Measurements from ENCODE around the gene C5orf52. TPM values are rescaled to one million over a fixed set of nuclear protein-coding genes. Genes with fewer than 3 reads are reported as not detected.
"Not testable (repeated sequence)": the region's sequence is repeated elsewhere in the genome, so short reads cannot be mapped to it uniquely, and the experiment has no call there.

Gene C5orf52
- total RNA-seq, 1 donor = not detected

- no peak for DNase-seq (ENCODE audit: low read depth in 2 of 3, low spot score in 2 of 3)
Observed at GRCh38 chr5:157719245-157719644, 47.9 kb downstream of the C5orf52 start.

- no peak for DNase-seq (ENCODE audit: low read depth in 2 of 3, low spot score in 2 of 3)
Observed at GRCh38 chr5:157721159-157721558, 49.8 kb downstream of the C5orf52 start.

- not testable (repeated sequence) for DNase-seq (ENCODE audit: low read depth in 2 of 3, low spot score in 2 of 3)
Observed at GRCh38 chr5:157722895-157723294, 51.6 kb downstream of the C5orf52 start.

GRCh38 chr5:157726607-157727006 is 55.3 kb downstream of the C5orf52 start:
- DNase-seq (ENCODE audit: low read depth in 2 of 3, low spot score in 2 of 3) = not testable (repeated sequence)

- not testable (repeated sequence) for DNase-seq (ENCODE audit: low read depth in 2 of 3, low spot score in 2 of 3)
Observed at GRCh38 chr5:157727858-157728257, 56.5 kb downstream of the C5orf52 start.

Other genes with a start within 250 kb of the C5orf52 start
- gene NIPAL4, start 211.3 kb upstream of the C5orf52 start, total RNA-seq = 0.81 TPM
- gene ADAM19, start 95.8 kb upstream of the C5orf52 start, total RNA-seq = 2.2 TPM
- under 0.01 TPM for gene SOX30, start 19.1 kb upstream of the C5orf52 start, total RNA-seq
- gene THG1L, start 59.9 kb downstream of the C5orf52 start, total RNA-seq = 29.1 TPM
- gene LSM11, start 72.2 kb downstream of the C5orf52 start, total RNA-seq = 2.4 TPM
- gene CLINT1, start 187.6 kb downstream of the C5orf52 start, total RNA-seq = 181 TPM